HG03039 (cell line): Measurements from ENCODE around the gene PRTFDC1.

ENCODE experiments used
- ATAC-seq: cut with Tn5 transposase; IDR thresholded peaks from one replicate; pipeline ENCODE4 v1.9.1; 2021; ENCODE audit warnings: mild to moderate bottlenecking, moderate library complexity; ENCODE audit not compliant: unreplicated experiment

Gene PRTFDC1

DNA sequence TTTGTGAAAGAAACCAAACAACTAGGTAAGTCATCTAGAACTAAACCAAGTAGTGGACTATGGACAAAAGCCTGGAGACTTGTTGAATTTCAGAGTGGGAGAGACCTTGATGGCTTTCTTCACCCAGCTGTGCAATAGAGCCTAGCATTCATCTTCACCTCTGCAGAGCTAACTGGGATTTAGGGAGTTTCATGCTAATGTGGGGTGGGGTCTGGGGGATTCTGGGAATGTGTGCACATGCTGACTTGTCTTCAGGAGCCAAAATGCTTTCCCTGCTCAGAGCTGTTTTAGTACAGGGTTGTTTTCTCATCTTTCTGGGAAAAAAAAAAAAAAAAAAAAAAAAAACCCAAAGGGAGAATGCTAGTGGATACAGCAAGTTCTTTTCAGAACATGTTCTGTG, 147.4 kb downstream of the PRTFDC1 start:
- no peak for ATAC-seq

DNA sequence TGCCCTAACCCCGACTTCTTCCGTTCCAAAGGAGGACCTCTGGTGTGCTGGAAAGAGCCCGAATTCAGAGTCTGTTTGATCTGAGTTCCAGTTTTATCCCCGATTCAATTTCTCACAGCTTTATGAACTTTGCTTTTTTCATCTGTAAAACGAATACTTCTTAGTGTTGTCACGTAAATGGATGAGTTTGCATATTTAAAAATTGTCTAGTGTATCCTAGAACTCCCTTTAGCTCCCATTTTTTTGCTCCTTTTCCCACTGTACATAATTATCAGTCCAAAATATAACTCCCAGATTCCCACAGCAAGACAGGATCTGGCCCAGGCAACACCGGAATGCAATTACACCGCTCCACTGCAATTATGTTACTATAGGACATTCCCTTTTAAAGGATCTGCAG, 148.0 kb downstream of the PRTFDC1 start:
- ATAC-seq: no peak

DNA sequence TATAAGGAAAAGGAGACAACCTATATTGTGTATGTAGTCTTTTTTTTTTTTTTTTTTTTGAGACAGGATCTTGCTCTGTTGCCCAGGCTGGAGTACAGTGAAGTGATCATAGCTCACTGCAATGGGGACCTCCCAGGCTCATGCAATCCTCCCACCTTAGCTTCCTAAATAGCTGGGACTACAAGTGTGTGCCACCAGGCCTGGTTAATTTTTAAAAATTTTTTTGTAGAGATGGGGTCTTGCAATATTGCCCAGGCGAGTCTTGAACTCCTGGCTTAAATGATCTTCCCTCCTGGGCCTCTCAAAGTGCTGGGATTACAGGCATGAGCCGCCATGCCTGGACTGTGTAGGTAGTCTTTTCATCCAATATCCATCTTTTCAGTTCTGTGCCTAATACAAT, 150.0 kb downstream of the PRTFDC1 start:
- no peak for ATAC-seq

DNA sequence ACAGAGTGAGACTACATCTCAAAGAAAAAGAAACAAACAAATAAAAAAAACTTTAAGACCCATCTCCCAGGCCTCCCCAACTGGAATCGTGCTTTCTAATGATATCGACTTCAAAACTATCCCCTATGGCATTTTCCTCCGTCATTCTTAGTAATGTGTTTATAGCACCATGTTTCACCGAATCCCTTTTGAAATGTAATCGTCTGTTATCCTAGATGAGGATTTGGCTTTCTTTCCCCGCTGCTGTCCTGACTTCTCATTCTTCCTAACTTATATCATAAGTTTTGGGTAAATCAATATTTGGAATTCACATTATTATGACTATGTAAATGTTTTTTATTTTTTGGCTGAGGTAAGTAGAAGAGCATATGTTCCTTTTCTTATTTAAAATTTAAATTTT, 151.5 kb downstream of the PRTFDC1 start:
- ATAC-seq: no peak
